Motor neuron (in vitro differentiated cells): ENCODE results near the gene TMEM62. TPM values are rescaled to one million over a fixed set of nuclear protein-coding genes. Genes with fewer than 3 reads are reported as not detected.
"Not testable (repeated sequence)": the region's sequence is repeated elsewhere in the genome, so short reads cannot be mapped to it uniquely, and the experiment has no call there.

Source experiments
- ATAC-seq, 8 experiments: fragments of 200-7000 bp; cut with Tn5 transposase; replicated peaks in 6 of 8; 2 replicates each; pipeline ENCODE4 v1.8.0; 2021; ENCODE audit warnings: mild to moderate bottlenecking in 8 of 8, moderate library complexity in 8 of 8
- H3K27ac ChIP-seq, 2 donors: fragments of 250-450 bp; sonication (Bioruptor Pico); 2 replicates each; pipeline ENCODE4 v1.9.0; 2021; ENCODE audit warnings: antibody characterized with exemption in 2 of 2, mild to moderate bottlenecking in 2 of 2, moderate library complexity in 1 of 2
- H3K4me1 ChIP-seq, 2 donors: fragments of 250-450 bp; sonication (Bioruptor Pico); replicated peaks in 1 of 2; 2 replicates each; pipeline ENCODE4 v1.6.1; 2021; ENCODE audit warnings: antibody characterized with exemption in 2 of 2, mild to moderate bottlenecking in 2 of 2, moderate library complexity in 1 of 2
- H3K4me3 ChIP-seq, 5 donors: fragments of 250-450 bp; sonication (Bioruptor Pico); 2 replicates each; pipeline ENCODE4 v1.9.0; 2021; ENCODE audit warnings: antibody characterized with exemption in 5 of 5, mild to moderate bottlenecking in 5 of 5, moderate library complexity in 4 of 5
- WGBS, 10 experiments: fragments of 450-650 bp; shearing (Covaris generic); methylation state at CpG; one replicate each; pipeline ENCODE4 v1.0.0; 2022; 5-methylcytosine and 5-hydroxymethylcytosine counted together
- in situ Hi-C, 9 experiments: fragments of 400-800 bp; cut with MboI; loops; one replicate each; pipeline ENCODE4 v1.15.0; 2021; ENCODE audit warnings: low sequenced_read_pairs in 9 of 9, low pct_unique_long_range_greater_than_20kb in 2 of 9; ENCODE audit not compliant: unreplicated experiment in 9 of 9
- total RNA-seq, 8 experiments: library from RNA; unstranded; fragments of 300-600 nt; gene quantifications; 2 replicates each; pipeline versions ENCODE4 v1.2.3 to v1.2.4, GENCODE V29; 2022

The TMEM62 gene
- total RNA-seq, 8 experiments from 2014 or later: 7.3 to 14.8 (median 9.6) TPM

DNA sequence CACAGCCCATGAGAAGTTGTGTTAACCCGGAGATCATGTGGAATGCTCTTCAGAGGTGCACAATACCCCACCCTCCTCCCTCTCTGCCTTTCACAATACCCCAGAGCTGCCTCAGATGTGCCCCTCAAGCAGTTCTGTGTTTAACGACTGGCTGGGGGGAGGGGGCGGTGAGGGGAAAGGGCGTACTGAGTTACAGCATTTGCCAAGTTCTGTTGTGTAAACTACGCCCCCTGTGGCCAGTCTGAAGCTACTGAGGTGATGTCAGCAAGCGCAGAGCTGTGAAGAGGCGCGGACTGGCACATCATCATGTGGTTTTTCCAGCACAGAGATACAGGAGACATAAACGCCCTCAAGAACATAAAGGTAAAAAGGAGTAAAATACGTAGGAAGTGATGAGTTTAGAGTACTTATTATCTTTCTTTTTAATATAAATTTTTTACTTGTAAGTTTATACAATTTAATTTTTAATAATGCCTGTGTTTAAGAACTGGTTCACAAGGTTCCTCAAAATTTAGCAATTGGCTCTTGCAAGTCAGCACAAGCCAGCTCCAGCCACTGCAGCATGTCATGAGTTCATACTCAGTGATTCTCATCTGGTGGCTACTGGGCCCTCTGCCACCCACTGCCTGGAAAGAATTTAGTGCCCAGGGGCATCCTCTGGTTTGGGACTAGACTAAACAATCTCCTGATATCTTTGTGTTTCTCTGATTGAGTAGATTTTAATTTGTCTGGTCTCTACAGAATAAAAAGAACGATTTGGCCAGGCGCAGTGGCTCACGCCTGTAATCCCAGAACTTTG is 85.7 kb downstream of the TMEM62 start:
- no peak overlapping the region for H3K27ac ChIP-seq
- no peaks in the 10 kb centered on the region for H3K4me1 ChIP-seq
- ATAC-seq: peak in 3 of 8 experiments; percentile 70 to 81 (median 76)
- H3K4me3 ChIP-seq: no peak overlapping the region
- WGBS, 10 experiments: 26 to 100% (median 61%) methylated on average over 1 to 7 of the region's 13 CpGs; no CpG with 5 or more reads in 2 of the 10 experiments
- in situ Hi-C loops: no loop called here

DNA sequence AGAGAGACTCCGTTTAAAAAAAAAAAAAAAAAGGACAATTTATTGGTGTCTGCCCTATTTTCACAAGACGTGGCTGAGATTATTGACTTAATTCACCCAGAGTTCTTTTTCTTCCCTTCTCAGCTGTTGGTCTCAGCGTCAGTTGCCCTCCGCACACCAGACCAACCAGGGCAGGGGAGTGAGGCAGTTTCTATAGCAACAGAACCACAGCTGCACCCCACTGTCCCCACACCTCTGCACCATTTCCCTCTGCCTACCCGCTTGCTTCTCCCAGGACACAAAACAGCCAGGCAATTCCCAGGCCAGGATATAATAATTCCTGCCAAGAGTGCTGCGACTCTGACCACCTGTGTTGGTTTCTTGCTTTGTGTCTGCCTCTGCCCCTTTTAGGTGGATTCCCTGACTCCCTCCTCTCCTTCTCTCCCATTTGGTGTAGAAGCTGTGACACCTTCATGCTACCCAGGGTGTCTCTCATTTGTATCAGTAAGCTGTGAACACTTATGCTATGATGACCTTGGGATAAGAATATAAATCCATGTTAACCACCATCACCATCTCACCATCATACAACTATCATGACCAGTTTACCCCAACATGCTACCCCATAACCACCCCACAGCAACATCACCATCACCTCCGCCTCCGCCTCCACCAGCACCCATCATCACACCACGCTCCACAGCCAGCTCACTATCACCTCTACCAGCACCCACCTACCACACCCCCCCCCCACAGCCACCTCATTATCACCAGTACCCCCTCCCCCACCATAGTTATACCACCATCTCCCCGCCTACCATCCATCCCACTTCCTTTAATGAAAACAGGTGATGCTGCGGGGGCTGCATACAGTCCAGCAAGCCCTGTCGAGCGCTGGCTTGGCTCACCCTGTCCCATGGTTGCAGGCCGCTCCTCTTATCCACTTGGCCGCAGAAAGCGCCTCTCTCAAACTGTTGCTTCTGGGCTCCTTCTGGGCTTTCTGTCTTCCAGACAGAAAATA is 86.8 kb downstream of the TMEM62 start:
- no peak for ATAC-seq
- in situ Hi-C loops: no loop called here
- WGBS, 10 experiments: 0 to 100% (median 80%) methylated on average over 1 to 5 of the region's 16 CpGs; no CpG with 5 or more reads in 1 of the 10 experiments
- no peak overlapping the region for H3K4me3 ChIP-seq
- no peak overlapping the region for H3K27ac ChIP-seq
- H3K4me1 ChIP-seq: no peaks in the 10 kb centered on the region

DNA sequence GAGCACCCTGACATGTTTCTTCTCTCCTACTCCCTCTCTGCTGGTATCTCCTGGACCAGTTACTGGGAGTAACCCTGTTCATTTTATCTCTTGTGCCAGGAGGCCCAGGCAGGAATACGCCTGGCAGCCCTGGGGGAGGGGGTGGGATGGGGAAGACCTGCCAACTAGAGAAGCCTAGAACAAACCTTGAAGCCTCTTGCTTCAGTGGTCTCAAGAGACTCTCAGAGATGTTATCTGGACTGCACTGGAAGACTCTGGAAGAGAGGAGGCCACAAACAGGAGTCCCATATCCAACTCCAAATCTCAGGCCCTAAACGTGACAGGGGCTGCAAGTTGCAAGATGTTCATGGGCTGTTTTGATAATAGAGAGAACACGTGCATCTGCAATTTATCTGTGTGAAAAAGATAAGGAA is 87.6 kb downstream of the TMEM62 start, which contains the start of gene EPB42:
Gene EPB42, minus strand, starts transcription at position 28 of the 413 bp plus-strand sequence. CDS start 193 bp downstream, outside the sequence.
- Histone ChIP-seq H3K4me1 (no peaks in the 10 kb centered on the region), H3K4me3 (no peak within 1 kb of the TSS), H3K27ac (no peak within 1 kb of the TSS)
- ATAC-seq: no peak
- in situ Hi-C loops: no loop called here
- WGBS, 10 experiments: 20 to 65% (median 45%) methylated on average over 1 to 3 of the region's 3 CpGs; no CpG with 5 or more reads in 6 of the 10 experiments

DNA sequence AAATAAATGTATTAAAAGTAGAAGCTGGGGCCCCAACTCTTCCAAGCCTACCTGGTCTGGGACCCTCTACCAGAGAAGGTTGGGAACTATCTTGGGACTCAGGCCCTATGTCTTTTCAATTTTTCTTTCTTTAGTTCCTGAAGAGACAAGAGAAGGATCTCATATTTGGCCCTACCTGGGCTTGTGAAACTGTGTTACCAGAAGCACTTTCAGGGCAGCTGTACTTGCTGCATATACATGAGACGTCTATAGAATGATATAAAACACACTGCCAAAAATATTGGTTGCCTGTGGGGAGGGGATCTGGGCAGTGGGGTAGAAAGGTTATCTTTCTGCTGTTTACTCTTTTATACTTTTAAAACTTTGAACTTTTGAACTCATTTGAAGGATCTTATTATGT is 88.0 kb downstream of the TMEM62 start:
- Histone ChIP-seq H3K4me1 (no peaks in the 10 kb centered on the region), H3K4me3 (no peak overlapping the region), H3K27ac (no peak overlapping the region)
- no peak for ATAC-seq
- WGBS, 10 experiments: 11 to 88% (median 64%) methylated on average over 1 of the region's 1 CpG; no CpG with 5 or more reads in 3 of the 10 experiments
- in situ Hi-C loops: no loop called here

DNA sequence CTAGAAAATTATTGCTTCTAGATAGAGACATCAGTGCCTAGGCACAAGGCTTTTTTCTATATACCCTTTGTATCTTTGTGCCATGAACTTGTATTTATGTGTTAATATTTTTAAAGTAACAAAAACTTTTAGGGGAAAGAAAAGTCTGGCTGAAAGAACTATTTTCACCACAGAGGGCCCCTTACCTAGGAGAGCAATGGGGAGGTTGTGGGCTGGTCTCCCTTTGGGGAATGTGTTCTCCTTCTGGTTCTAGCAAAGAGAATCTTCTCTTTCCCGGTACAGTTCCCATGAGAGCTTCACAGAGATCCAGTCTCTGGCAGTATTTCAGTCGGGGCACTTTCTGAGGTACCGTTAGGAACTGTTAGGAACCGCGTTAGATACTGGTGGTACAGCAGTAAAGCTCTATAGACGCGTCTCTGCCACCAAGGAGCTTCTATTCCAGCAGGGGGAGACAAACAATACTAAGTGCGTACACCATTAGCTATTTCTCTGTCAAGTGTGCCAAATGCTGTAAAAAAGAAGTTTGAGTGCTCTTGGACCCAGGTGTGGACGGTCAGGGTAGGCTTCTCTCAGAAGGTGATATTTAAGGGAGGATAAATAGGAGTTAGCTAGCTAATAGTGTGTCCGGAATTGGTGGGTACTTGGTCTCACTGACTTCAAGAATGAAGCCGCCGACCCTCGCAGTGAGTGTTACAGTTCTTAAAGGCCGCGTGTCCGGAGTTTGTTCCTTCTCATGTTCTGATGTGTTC is 92.0 kb downstream of the TMEM62 start:
- Histone ChIP-seq H3K4me3 (no peak overlapping the region), H3K4me1 (no peaks in the 10 kb centered on the region), H3K27ac (no peak overlapping the region)
- ATAC-seq: peak in 5 of 8 experiments; percentile 49 to 98 (median 95)
- 0 to 91% (median 28%) methylated on average over 2 to 12 of the region's 16 CpGs; no CpG with 5 or more reads in 2 of the 10 experiments for WGBS, 10 experiments
- in situ Hi-C loops: loop anchor here in 1 of 9 experiments (5.0 kb wide), 1 partner anchor 52 kb away; no protein-coding TSS in a partner anchor

DNA sequence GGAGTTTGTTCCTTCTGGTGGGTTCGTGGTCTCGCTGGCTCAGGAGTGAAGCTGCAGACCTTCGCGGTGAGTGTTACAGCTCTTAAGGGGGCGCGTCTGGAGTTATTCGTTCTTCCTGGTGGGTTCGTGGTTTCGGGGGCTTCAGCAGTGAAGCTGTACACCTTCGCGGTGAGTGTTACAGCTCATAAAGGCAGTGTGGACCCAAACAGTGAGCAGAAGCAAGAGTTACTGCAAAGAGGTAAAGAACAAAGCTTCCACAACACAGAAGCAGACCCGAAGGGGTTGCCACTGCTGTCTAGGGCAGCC is 92.5 kb downstream of the TMEM62 start:
- not testable (repeated sequence) for H3K4me1 ChIP-seq, H3K27ac ChIP-seq, H3K4me3 ChIP-seq, ATAC-seq
- 61 to 100% (median 97%) methylated on average over 1 to 8 of the region's 12 CpGs; no CpG with 5 or more reads in 3 of the 10 experiments for WGBS, 10 experiments
- in situ Hi-C loops: loop anchor here in 1 of 9 experiments (5.0 kb wide), 1 partner anchor 51 kb away; no protein-coding TSS in a partner anchor

DNA sequence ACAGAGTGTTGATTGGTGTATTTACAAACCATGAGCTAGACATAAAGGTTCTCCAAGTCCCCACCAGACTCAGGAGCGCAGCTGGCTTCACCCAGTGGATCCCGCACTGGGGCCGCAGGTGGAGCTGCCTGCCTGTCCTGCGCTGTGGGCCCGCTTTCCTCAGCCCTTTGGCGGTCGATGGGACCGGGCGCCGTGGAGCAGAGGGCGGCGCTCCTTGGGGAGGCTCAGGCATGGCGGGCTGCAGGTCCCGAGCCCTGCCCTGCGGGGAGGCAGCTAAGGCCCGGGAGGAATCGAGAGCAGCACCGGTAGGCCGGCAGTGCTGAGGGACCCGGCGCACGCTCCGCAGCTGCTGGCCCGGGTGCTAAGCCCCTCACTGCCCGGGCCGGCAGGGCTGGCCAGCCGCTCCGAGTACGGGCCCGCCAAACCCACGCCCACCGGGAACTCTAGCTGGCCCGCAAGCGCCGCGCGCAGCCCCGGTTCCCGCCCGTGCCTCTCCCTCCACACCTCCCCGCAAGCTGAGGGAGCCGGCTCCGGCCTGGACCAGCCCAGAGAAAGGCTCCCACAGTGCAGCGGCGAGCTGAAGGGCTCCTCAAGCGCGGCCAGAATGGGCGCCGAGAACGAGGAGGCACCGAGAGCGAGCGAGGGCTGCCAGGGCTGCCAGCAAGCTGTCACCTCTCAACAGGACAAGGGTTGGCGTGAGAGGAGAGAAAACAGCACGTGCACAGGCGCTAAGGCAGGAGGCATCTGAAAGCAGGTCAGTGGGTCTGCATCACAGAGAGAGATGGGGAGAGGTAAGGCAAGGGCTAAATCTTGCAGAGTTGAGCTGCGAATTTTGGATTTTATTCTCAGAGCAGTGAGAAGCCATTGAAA is 93.3 kb downstream of the TMEM62 start:
- H3K4me3 ChIP-seq: no peak overlapping the region

DNA sequence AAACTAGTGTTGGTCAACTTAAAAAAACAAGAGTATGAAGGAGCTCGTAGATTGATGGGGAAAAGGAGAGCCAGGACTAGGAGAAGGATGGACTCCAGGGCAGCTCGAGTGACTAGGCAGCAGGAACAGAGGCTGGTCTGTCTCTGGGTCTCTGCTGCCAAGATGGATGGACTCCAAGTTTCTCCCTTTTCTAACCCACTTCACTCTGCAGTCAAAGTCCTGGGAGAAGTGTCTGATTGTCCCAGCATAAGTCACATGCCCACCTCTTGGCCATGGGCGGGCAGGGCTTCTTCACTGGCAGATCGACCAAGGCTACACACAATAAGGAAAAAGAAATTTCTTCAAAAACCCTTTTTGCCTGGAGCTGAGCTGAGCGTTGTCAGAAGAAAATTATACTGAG is 96.6 kb downstream of the TMEM62 start:
- Histone ChIP-seq H3K27ac (no peak overlapping the region), H3K4me3 (no peak overlapping the region), H3K4me1 (no peaks in the 10 kb centered on the region)
- 27 to 90% (median 56%) methylated on average over 1 to 3 of the region's 5 CpGs; no CpG with 5 or more reads in 2 of the 10 experiments for WGBS, 10 experiments
- ATAC-seq: no peak
- in situ Hi-C loops: loop anchor here in 1 of 9 experiments (5.0 kb wide), 1 partner anchor 47 kb away; no protein-coding TSS in a partner anchor

More for the DNA sequence above, 93.3 kb downstream of the TMEM62 start:
- H3K4me1 ChIP-seq: no peaks in the 10 kb centered on the region
- no peak for ATAC-seq
- 20 to 92% (median 85%) methylated on average over 1 to 9 of the region's 57 CpGs; no CpG with 5 or more reads in 4 of the 10 experiments for WGBS, 10 experiments
- in situ Hi-C loops: loop anchor here in 1 of 9 experiments (5.0 kb wide), 1 partner anchor 51 kb away; no protein-coding TSS in a partner anchor
- H3K27ac ChIP-seq: no peak overlapping the region

DNA sequence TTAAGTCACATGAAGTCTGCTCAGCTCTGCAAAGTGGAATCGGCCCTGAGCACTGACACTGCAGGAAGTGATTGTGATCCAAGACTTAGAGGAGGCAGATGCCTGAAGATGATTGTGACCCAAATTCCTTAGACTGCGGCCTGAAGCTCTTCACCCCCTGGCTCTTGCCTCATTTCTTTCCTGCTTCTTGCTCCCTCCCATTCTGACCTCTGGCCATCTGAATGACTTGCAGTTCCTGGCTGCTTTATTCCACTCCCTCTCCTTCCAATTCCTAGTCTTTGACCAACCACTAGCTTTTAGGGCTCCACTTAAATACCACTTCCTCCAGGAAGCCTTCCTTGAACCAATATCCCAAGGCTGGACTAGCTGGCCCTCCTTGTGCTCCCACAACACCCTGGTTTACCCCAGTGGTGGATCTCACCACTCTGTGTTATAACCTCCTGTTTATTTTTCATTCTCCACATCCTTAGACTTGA is 97.3 kb downstream of the TMEM62 start:
- H3K27ac ChIP-seq: no peak overlapping the region
- in situ Hi-C loops: no loop called here
- 67 to 100% (median 78%) methylated on average over 1 to 2 of the region's 2 CpGs; no CpG with 5 or more reads in 6 of the 10 experiments for WGBS, 10 experiments
- no peak overlapping the region for H3K4me3 ChIP-seq
- no peaks in the 10 kb centered on the region for H3K4me1 ChIP-seq
- ATAC-seq: peak in 2 of 8 experiments; percentile 63 to 66

DNA sequence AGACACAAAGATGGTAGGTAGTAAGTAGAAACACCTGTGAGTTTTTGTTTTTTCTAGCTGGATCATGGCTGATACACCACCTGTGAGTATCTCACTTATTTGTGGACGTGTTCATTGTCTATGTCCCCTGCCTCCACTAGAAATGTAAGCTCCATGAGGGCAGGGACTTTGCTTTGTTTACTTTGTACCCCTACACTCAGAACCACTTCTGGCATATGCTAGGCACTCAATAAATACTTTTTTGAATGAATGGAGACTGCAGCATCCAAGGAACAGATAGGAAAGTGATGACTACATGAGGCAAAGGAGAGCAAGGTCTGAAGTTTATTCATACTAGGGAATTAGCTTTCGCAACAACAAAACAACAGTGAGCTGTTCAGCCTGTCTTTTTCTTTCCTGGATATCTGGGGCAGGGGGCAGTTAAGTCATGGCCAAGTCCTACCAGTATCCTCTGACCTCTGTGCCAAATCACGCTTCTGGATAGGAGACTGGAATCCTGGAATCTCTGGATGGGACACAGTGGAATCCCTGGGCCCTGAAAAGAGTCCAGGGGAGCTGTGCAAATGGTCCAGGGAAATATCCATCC is 99.0 kb downstream of the TMEM62 start:
- WGBS, 10 experiments: 29 to 100% (median 77%) methylated on average over 1 to 3 of the region's 3 CpGs; no CpG with 5 or more reads in 1 of the 10 experiments
- ATAC-seq: no peak
- in situ Hi-C loops: no loop called here
- H3K4me1 ChIP-seq: no peaks in the 10 kb centered on the region
- no peak overlapping the region for H3K4me3 ChIP-seq
- H3K27ac ChIP-seq: no peak overlapping the region
